SKM-1 (cell line): ENCODE data around the gene TAS2R46.
"Not testable (repeated sequence)": the region's sequence is repeated elsewhere in the genome, so short reads cannot be mapped to it uniquely, and the experiment has no call there.

Experiments
- DNase-seq: peaks from one replicate; lab custom pipeline; 2025; ENCODE audit not compliant: unreplicated experiment; lab: John Stamatoyannopoulos, UW

TAS2R46 gene, protein sequence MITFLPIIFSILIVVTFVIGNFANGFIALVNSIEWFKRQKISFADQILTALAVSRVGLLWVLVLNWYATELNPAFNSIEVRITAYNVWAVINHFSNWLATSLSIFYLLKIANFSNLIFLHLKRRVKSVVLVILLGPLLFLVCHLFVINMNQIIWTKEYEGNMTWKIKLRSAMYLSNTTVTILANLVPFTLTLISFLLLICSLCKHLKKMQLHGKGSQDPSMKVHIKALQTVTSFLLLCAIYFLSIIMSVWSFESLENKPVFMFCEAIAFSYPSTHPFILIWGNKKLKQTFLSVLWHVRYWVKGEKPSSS

GRCh38 chr12:11062194-11062593 is at the start of gene TAS2R46:
Gene TAS2R46 (minus strand): TSS chr12:11062294. CDS start chr12:11062294, 0 bp downstream.
- not testable (repeated sequence) for DNase-seq

DNA sequence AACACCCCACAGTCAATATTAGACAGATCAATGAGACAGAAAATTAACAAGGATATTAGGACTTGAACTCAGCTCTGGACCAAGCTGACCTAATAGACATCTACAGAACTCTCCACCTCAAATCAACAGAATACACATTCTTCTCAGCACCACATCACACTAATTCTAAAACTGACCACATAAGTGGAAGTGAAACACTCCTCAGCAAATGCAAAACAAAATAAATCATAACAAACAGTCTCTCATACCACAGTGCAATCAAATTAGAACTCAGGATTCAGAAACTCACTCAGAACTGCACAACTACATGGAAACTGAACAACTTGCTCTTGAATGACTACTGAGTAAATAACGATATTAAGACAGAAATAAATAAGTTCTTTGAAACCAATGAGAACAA is 49.1 kb upstream of the TAS2R46 start:
- DNase-seq: not testable (repeated sequence)

- DNase-seq: no peak
Observed at GRCh38 chr12:11108862-11109261, 46.8 kb upstream of the TAS2R46 start.

GRCh38 chr12:11107719-11108118 is 45.6 kb upstream of the TAS2R46 start:
- no peak for DNase-seq

- no peak for DNase-seq
Observed at GRCh38 chr12:11106288-11106687, 44.2 kb upstream of the TAS2R46 start.

GRCh38 chr12:11105546-11105945 is 43.5 kb upstream of the TAS2R46 start:
- no peak for DNase-seq

DNA sequence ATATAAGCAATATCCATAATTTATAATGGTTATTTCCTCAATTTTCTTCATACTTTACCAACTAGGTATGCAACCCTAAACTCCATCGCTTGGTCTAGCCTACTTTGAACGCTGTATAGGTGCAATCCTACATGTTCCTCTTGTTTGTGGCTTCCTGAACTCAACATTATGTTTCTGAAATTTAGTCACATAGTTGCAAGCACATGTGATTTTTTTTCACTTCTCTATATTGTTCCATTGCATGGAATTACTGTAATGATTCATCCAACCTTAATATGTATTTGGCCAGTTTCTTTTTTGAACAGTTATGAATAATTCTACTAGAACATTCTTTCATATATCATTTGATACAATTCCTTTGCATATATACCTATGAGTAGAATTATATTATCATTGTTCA is 32.8 kb upstream of the TAS2R46 start:
- DNase-seq: not testable (repeated sequence)

GRCh38 chr12:11092128-11092527 is 30.0 kb upstream of the TAS2R46 start, which contains the start of gene TAS2R43:
Gene TAS2R43 (minus strand): TSS chr12:11092313. CDS start chr12:11092229, 84 bp downstream.
- no peak for DNase-seq

DNA sequence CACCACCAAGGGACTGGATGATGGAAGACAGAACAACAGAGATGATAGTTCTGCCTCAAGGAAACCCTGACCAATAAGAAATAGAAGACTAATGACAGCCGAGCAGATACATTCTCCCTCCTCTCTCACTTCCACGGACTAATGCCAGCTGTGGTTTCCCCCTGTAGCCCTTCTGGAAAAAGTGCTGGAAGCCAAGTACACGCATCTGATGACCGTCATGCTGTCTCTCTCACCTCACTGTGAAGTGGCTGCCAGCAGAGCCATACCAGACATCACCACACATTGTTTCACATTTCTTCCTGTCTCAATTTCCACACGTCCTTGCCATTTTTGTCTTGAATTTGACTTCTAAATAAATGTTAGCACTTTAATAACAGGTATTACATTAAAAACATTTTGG is 27.2 kb upstream of the TAS2R46 start:
- DNase-seq: no peak

- no peak for DNase-seq
Observed at GRCh38 chr12:11085419-11085818, 23.3 kb upstream of the TAS2R46 start.

- DNase-seq: no peak
Observed at GRCh38 chr12:11081987-11082386, 19.9 kb upstream of the TAS2R46 start.

DNA sequence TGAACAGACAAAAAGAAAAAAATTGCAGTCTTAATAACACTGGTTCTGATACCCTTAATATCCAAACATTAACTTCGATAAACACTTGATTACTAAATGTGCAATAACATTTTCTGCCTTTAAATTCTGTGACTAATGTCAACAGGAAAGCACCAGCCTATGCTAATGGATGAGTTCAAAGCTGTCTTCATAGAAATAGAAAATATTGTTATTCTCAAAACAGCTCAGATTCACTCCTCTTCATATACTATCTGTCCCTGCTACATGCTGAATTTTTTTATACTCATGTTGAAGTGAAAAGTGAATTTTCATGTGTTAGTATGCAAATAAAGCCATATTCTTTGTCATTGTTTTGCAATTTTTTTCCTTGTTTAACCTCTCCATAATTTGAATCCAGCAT is 16.2 kb upstream of the TAS2R46 start:
- no peak for DNase-seq

- DNase-seq: no peak
Observed at GRCh38 chr12:11075642-11076041, 13.5 kb upstream of the TAS2R46 start.

DNA sequence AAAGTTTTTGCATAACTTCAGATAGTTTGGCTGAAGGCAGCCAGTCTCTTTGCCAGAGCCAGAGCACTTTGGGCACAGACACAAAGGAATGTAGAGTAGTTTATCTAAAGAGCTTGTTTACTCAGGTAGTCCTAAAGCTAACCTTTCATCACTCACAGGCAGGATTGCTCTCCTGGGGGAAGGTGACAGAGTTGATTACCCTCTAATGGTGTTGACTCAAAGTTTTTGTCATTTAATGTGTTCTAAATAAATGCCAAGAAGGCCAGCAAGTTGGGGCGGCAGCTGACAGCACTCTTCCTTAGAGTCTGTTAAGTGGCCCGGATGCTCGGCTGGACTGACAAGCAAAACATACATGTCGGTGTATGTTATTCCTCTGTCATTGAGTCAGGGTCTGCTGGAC is 9.3 kb upstream of the TAS2R46 start:
- DNase-seq: no peak

GRCh38 chr12:11070999-11071398 is 8.9 kb upstream of the TAS2R46 start:
- no peak for DNase-seq

- DNase-seq: no peak
Observed at GRCh38 chr12:11069854-11070365, 7.8 kb upstream of the TAS2R46 start.

GRCh38 chr12:11067514-11067913 is 5.4 kb upstream of the TAS2R46 start:
- DNase-seq: no peak

- DNase-seq: no peak
Observed at GRCh38 chr12:11059784-11060183, 2.3 kb downstream of the TAS2R46 start.

- no peak for DNase-seq
Observed at GRCh38 chr12:11059041-11059440, 3.1 kb downstream of the TAS2R46 start.

DNA sequence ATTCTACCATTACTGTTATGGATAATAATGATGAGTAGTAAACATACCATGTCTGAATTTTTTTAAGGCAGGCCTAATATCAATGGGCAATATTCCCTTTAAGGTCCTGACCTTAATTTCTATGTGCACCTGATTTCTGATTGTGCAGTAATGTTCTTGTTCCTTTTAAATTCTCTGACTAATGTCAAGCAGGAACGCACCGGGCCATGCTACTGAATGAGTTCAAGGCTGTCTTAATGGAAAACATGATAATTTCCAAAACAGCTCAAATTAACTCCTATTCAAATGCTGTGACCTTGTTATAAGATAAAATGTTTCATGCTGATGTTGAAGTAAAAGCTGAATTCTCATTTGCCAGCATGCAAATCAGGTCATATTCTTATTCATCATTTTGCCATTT is 6.8 kb downstream of the TAS2R46 start:
- DNase-seq: no peak

DNA sequence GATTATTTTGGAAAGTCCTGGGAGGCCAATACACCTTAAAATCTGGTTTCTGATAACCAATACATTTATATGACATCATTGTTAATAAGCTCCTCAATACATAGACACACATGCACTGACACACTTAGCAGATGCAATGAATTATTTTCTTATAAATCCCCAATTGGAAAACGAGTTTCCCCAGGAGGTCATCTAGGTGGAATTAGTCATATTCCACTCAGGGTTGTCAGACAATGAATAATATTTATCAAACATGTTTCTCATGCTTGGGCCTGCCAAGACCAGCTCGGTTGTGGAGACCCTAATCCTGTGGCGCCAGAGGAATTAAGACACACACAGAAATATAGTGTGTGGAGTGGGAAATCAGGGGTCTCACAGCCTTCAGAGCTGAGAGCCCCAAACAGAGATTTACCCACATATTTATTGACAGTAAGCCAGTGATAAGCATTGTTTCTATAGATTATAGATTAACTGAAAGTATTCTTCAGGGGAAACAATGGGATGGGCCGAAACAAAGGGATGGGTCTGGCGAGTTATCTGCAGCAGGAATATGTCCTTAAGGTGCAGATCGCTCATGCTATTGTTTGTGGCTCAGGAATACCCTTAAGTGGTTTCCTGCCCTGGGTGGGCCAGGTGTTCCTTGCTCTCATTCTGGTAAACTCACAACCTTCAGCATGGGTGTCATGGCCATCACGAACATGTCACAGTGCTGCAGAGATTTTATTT is 12.1 kb downstream of the TAS2R46 start:
- DNase-seq: not testable (repeated sequence)

DNA sequence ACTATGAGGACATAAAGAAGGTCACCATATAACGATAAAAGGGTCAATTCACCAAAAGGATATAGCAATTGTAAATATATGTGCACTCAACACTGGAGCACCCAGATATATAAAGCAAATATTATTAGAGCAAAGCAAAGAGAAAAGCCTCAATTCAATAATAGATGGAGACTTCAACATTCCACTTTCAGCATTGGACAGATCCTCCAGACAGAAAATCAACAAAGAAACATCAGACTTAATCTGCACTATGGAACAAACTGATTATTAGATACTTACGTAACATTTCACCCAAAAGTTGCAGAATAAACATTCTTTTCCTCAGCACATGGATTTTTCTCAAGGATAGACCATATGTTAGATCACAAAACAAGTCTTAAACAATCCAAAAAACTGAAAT is 20.7 kb downstream of the TAS2R46 start:
- not testable (repeated sequence) for DNase-seq
